Measurements from ENCODE around the gene GYS1.
A peak's percentile ranks its signal among the peaks of the same experiment; 100 is the strongest.
"Not testable (repeated sequence)": the region's sequence is repeated elsewhere in the genome, so short reads cannot be mapped to it uniquely, and the experiment has no call there.

Gene GYS1

GRCh38 chr19:48933382-48933932 lies 59.7 kb downstream of the GYS1 start, which contains the start of gene DHDH:
TSS of gene DHDH (plus strand) at chr19:48933699. CDS start at chr19:48933722, 23 bp downstream.
- DNase-seq: peak; percentile 96

- DNase-seq: no peak
Observed at GRCh38 chr19:48928164-48929025, 64.7 kb downstream of the GYS1 start.

- not testable (repeated sequence) for DNase-seq
Observed at GRCh38 chr19:48927692-48928091, 65.4 kb downstream of the GYS1 start.

GRCh38 chr19:48926909-48927308 lies 66.2 kb downstream of the GYS1 start:
- DNase-seq: no peak

- DNase-seq: not testable (repeated sequence)
Observed at GRCh38 chr19:48925890-48926289, 67.2 kb downstream of the GYS1 start.

GRCh38 chr19:48925240-48925843 lies 67.8 kb downstream of the GYS1 start:
- no peak for DNase-seq

GRCh38 chr19:48922548-48923490 lies 70.3 kb downstream of the GYS1 start:
- no peak for DNase-seq

GRCh38 chr19:48921721-48922500 lies 71.2 kb downstream of the GYS1 start:
- no peak for DNase-seq

- no peak for DNase-seq
Observed at GRCh38 chr19:48920949-48921348, 72.2 kb downstream of the GYS1 start.

GRCh38 chr19:48919271-48919670 lies 73.8 kb downstream of the GYS1 start:
- DNase-seq: not testable (repeated sequence)

- no peak for DNase-seq
Observed at GRCh38 chr19:48918801-48919247, 74.3 kb downstream of the GYS1 start.

Measured in NCI-H510A treated with DMSO at 0.1 percent for 48 hours (cell line).